Stimulated activated CD8-positive, alpha-beta memory T cell treated with anti-CD3 and anti-CD28 coated beads, Interleukin-15, amount 100 ng/mL, for 1 hour (primary cell): Measurements from ENCODE around the gene GCFC2.
"Not testable (repeated sequence)": the region's sequence is repeated elsewhere in the genome, so short reads cannot be mapped to it uniquely, and the experiment has no call there.

Experiments
- DNase-seq: peaks from one replicate; pipeline ENCODE4 v3.0.0-alpha.2; 2020; ENCODE audit warnings: low read depth

The GCFC2 gene

GRCh38 chr2:75710577-75711253 is at the start of gene GCFC2:
Gene GCFC2, minus strand, starts transcription at chr2:75710915. Its CDS starts 60 bp downstream, at chr2:75710855.
- DNase-seq = peak; percentile 61

DNA sequence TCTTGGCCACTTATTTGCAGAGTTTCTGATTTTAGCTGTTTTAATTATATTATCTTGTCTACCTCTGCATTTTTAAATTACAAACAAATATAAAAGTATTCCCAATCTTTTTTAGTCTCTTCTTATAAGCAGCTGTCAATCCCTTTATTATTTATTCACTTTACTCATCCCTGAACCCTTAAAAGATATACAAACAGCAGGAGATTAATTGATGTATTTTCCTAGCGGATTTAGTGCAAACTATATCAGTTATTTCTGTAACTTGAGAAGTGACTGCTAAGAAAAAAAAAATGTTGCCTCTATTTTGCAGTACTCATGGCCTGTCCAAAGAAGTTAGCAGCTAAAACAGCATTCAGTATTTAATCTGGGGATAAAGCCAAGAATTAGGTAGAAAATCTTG is 42.1 kb upstream of the GCFC2 start:
- DNase-seq = no peak

DNA sequence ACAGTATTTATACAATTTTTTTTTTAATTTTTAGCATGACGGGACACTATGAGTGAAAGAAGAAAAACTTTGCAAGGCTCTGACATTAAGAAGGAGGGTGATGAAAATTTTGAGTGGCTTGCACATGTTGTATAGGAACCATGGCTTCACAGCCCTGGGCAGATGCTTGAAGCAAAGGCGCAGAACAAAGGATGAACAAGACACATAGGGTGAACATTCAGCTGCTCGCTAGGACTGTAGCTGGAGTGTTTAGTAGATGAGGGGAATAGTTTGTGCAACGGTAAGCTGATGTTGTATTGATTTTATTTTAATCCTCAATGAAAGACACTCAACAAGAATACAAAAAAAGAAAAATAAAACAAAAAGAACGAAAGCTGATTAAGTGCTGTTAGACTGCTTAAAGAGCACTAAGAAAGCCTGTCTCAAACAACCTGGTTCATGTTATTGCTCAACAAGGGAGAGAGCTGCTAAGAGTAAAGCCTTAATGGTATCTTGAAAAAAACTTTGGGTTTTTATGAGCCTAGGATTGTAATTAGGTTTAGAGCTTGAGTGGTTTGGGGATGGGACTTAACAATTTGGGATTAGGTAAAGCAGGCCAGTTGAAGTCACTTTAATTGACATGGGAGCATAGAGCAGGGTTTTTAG is 41.2 kb upstream of the GCFC2 start:
- no peak for DNase-seq

DNA sequence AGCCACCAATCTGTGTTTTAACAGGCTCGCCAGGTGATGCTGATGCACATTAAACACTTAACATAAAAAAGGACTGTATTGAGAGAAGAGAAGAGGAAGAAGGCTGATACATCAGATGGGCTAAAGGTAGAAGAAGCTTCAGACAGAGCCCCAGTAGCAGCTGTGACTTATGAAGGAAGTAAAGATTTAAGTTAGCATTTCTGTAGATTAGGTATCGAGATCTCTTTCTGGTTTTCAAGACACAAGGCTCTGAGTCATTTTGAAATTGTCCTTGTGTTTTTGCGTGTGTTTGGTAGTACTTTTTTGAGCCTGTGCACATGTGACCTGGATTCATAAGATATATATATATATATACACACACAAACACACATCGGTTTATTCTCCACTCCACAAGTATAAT is 40.6 kb upstream of the GCFC2 start:
- DNase-seq = no peak

GRCh38 chr2:75737961-75738360 is 27.2 kb upstream of the GCFC2 start:
- no peak for DNase-seq

GRCh38 chr2:75736276-75736675 is 25.6 kb upstream of the GCFC2 start:
- no peak for DNase-seq

DNA sequence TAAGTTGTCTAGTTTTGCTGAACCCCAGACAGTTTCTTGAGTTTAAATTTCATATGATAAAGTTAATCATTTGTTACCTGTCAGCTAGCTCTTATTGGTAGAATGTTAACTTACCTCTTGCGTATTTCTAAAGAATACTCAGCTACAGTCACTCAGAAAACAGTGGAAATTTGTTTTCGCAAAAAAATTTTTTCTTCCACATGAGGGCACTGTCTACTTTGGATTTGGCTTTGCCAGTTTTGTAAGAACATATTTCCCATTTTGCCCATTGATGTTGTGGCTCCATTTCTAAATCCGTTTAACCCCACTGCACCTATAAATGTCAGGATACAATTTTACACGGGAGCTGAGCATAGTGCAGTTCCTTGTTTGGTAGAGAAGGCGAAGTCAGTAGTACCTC is 19.1 kb upstream of the GCFC2 start:
- DNase-seq = no peak

GRCh38 chr2:75728614-75729419 is 18.1 kb upstream of the GCFC2 start:
- DNase-seq = no peak

- DNase-seq = no peak
These were observed 12.0 kb upstream of the GCFC2 start for GRCh38 chr2:75722687-75723086.

DNA sequence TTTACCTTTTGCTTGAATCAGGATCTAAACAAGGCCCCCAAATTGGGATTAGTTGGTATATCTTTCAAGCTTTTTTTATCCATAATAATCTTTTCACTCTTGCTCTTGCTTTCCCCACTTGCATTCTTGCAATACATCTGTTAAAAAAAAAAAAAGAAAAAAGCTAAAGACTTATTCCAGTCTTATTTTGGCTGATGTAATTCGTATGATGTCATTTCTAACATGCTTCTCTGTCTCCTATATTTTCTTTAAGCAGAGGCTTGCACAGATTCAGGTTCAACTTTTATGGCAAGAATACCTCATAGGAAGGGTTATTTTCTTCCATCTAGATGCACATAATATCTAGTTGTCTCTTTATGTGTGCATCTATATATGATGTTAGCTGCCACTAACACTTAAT is 9.8 kb upstream of the GCFC2 start:
- DNase-seq = no peak

DNA sequence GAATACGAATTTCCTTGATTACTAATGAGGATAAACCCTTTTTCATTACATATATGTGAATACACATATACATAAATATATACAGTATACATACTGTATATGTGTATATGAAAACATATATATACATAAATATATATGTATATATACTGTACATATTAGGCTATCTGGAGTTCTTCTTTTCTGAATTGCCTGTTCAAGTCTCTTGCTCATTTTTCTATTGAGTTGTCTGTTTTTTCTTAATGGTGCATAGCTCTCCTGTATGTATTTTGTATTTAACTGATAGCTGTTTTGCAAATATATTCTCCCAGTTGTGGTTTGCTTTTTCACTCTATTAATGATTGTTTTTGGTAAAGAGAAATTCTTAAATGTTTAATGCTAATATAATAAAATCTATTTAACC is 8.9 kb upstream of the GCFC2 start:
- DNase-seq = no peak

DNA sequence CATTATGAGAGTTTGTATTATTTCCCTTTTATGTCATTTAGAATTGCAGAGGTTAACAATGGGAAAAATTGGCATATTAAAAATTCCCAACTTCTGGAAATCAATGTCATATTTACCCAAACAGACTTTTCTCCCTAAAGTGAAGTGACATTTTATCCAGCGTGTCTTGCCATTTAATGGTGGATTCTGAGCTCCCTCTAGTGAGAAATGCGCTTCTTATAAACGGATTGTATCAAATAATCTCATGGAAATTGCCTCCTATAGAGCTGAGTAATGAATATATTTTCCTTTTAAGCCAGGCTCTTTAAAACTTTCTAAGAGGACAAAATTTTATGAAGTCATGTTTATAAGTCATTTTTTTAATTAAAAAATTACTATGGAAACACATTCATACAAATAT is 5.7 kb upstream of the GCFC2 start:
- no peak for DNase-seq

DNA sequence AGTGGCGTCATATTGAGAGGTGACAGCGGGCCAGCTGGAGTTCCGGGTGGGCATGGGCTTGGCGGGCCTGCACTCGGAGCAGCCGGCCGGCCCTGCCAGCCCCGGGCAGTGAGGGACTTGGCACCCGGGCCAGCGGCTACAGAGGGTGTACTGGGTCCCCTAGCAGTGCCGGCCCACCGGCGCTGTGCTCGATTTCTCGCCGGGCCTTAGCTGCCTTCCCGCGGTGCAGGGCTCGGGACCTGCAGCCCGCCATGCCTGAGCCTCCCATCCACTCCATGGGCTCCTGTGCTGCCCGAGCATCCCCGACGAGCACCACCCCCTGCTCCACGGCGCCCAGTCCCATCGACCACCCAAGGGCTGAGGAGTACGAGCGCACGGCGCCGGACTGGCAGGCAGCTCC is 875 bp upstream of the GCFC2 start:
- not testable (repeated sequence) for DNase-seq

DNA sequence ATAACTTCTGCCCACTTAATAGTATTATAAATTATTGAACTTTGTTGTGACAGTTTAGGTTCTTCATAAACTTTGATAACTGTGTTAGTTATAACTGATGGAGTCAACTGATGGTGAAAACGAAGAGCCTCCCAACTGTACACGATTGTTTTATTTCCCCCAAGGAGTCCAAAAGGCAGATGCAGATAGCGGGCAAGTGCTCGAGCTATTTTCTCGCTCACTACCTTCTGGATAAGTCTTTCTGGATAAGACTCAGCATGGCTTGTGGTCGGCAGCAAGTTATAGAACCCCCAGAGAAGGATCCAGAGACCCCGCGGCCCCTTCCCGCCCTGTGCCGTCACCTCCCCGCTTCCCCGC is 517 bp downstream of the GCFC2 start:
- no peak for DNase-seq

- DNase-seq = no peak
These were observed 1.4 kb downstream of the GCFC2 start for GRCh38 chr2:75709297-75709696.

GRCh38 chr2:75707901-75708300 is 2.8 kb downstream of the GCFC2 start:
- no peak for DNase-seq

DNA sequence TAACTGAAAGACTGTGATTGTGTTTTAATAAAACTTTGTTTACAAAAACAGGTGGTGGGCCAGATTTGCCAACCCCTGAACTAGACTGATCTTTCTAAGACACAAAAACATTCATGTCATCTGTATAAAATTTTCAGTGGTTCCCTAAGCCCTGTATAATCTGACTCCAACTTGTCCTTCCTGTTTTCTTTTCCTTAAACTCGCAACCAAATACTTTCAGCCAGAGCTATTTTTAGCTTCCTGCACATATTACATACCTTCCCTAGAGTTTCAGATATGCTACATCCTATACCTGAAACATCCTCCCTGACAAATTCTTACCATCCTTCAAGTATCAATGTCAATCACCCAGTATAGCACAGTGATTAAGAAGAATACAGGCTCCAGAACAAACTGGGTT is 4.8 kb downstream of the GCFC2 start:
- DNase-seq = no peak

GRCh38 chr2:75703589-75704287 is 7.0 kb downstream of the GCFC2 start:
- no peak for DNase-seq

DNA sequence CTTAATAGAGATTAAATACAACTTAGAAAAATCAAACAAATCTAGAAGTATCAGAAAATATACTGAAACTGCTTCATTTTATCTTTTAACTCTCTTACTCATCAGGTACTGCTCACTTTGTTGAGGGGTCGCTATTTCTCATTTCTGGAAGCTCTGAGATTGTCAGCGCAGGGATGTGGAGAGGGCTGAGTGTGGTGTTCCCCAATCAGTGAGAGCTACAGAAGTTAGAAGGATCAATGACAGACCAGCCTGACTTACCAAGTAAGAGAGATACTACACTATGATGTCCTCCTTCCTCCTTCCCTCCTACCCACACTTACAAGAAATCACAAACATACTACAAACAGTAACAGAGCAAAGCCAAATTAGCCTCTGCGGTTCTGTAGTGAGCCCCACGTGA is 8.1 kb downstream of the GCFC2 start:
- no peak for DNase-seq

DNA sequence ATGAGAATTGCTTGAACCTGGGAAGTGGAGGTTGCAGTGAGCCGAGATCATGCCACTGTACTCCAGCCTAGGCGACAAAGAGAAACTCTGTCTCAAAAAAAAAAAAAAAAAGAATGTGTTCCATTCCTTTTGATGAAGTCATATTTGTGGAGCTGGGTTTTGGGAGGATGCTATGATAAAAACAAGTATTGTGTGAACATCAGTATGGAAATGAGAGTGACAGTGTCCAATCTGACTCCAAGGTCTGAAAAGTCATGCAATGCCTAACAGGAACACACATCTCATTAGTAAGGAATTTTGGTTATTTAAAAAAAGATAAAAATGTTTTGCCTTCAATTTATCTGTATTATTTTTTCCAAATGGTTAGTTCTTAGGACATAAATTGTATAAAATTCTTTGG is 11.8 kb downstream of the GCFC2 start:
- DNase-seq = no peak

DNA sequence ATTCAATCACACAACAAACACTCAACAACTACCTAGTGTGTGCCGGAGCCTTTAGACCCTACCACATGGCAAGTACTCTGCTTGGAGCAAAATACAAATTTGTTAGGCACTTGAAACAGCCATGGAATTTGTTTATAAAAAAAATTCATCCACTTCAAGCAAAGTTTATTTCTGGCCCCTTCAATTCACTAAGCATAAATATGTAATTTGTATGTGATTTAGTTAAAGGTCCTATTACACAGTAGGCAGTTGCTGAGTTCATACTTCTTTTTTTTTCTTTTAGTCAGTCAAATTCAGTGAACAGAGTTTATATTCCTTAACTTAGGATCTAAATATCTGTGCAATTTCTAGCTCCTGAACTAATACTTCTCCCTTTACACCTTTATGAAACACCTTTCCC is 22.5 kb downstream of the GCFC2 start:
- DNase-seq = no peak

- not testable (repeated sequence) for DNase-seq
These were observed 27.3 kb downstream of the GCFC2 start for GRCh38 chr2:75683430-75683829.

DNA sequence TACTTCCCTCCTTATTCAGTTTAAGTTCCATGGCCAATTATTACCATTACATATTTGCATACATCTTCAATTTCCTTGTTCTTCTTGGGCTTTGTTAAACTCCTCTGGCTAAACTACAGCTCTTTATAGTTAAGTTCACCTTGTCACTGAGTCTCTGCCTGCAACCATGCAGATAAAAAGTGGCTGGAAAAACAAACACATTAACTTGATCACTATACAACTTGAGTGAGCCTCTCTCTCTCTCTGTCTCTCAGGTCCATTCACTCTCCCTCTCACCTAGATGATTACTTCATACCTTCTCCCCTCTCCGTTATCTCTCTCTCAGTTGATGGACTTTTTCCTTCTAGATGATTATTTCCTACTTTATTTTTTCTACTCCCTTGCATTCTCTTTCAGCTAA is 30.3 kb downstream of the GCFC2 start:
- no peak for DNase-seq
